ENCODE data around the gene ERN1. TPM values are rescaled to one million over a fixed set of nuclear protein-coding genes. Genes with fewer than 3 reads are reported as not detected.
A peak's percentile ranks its signal among the peaks of the same experiment; 100 is the strongest.

Gene ERN1
- total RNA-seq, 4 donors from 2014 or later, result 17.2 to 30.0 (median 24.0) TPM

DNA sequence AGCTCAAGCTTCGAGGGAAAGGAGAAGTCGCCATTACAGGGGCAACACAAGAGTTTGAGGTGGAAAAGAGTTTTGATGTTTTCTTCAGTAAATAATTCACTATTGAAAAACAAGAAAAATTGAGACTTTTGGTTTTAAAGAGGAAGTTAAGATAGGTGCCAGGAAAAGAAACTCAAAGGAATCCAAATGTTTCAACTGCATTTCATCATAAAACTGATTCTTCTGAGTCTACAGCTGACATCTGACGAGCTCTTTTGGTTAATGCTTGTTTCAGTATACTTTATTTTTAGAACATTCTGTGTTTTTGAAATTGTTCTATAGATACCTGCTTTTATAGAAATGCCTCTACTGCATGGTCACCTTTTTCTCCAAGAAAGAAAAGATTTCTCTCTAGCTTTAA lies 54.0 kb downstream of the ERN1 start:
- Histone ChIP-seq H3K4me3 (no peak overlapping the region), H3K36me3 (peaks cover 0 to 16% (median 0%) of the 10 kb centered on the region in 3 donors), H3K27ac (peak overlapping the region in 1 of 4 donors; percentile 18), H3K4me1 (peaks cover 0 to 11% (median 0%) of the 10 kb centered on the region in 4 donors), H3K9me3 (no peaks in the 10 kb centered on the region), H3K27me3 (no peaks in the 10 kb centered on the region)
- TF ChIP-seq POLR2A (IDR thresholded peaks at IDR 0.05), result no peak
- TF ChIP-seq, protein P1, sequence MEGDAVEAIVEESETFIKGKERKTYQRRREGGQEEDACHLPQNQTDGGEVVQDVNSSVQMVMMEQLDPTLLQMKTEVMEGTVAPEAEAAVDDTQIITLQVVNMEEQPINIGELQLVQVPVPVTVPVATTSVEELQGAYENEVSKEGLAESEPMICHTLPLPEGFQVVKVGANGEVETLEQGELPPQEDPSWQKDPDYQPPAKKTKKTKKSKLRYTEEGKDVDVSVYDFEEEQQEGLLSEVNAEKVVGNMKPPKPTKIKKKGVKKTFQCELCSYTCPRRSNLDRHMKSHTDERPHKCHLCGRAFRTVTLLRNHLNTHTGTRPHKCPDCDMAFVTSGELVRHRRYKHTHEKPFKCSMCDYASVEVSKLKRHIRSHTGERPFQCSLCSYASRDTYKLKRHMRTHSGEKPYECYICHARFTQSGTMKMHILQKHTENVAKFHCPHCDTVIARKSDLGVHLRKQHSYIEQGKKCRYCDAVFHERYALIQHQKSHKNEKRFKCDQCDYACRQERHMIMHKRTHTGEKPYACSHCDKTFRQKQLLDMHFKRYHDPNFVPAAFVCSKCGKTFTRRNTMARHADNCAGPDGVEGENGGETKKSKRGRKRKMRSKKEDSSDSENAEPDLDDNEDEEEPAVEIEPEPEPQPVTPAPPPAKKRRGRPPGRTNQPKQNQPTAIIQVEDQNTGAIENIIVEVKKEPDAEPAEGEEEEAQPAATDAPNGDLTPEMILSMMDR (IDR thresholded peaks at IDR 0.05), result no peak
- DNase-seq, result no peak

DNA sequence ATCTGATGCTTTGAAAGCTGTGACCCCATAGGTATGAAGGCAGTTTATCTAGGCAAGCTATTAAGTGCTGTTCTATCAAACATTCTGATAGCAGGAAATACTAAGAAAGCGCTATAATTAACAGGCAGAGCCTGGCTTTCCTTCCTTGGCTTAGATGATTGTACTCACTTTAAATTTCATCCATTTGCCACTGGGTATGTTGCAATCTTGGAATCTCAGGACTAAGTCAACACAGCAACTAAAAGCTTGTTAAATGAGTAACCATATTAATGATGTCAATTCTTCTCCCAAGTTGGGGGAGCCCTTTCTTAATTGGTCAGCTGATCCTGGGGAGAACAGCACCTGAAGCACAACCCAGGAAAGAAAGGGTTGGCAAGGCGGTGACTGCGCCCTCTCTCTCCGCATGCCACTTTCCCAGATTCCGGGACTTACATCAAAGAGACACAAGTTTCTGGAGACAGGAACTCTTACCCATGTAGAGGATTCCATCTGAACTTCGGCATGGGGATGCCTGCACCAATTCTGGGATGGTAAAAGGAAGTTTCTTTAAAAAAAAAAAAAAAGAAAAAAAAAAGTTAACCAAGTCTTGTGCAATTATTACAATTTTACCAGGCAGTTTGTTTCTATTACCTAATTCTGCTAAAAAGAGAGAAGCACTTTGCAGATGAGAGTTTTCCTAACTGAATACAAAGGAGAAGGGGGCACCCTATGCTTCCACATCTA lies 55.1 kb downstream of the ERN1 start:
- TF ChIP-seq, protein P1 (IDR thresholded peaks at IDR 0.05), result no peak
- no peak for TF ChIP-seq POLR2A (IDR thresholded peaks at IDR 0.05)
- Histone ChIP-seq H3K27me3 (no peaks in the 10 kb centered on the region), H3K4me3 (no peak overlapping the region), H3K4me1 (peaks cover 0 to 11% (median 0%) of the 10 kb centered on the region in 4 donors), H3K36me3 (peaks cover 0 to 27% (median 0%) of the 10 kb centered on the region in 3 donors), H3K27ac (peak overlapping the region; percentile 0 to 53 (median 35)), H3K9me3 (peaks cover 0 to 5% (median 0%) of the 10 kb centered on the region in 4 donors)
- DNase-seq, result no peak

DNA sequence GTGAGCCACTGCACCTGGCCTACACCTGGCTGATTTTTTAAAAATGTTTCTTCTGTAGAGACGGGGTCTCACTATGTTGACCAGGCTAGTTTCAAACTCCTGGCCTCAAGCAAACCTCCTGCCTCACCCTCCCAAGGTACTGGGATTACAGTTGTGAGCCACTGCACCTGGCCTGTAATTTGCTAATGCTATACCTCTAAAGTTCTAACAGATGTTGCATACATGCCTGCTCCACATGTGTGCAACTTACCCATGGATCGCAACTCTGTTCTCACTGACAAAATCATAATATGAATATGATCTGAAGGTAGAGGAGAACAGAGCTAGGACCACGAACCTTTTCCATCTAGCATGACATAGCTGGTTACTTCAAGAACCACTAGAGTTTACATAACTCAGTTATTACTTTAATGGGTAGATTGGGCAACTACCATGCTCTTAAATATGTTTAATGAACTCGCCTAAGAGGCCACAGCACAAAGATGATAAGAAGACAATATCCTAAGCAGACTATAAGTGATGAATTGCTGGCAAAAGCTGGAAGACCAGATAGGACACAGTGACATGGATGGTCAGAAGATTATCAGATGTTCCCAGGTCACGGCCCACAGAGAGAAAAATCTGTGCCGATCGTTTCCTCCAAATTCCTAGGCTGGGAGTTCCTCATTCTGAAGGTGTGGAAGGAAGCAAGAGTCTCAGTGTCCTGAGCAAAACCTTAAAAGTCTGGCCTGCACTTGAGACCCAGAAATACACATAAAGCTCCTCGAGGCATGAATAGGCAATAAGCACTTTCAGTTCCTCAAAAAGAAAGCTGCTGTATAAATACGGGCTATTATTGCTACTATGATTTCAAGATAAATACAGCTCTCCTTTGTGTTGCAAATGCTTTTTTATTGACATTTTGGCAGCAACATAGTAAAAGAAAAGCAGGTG lies 55.9 kb downstream of the ERN1 start:
- H3K9me3 ChIP-seq, result peaks cover 0 to 14% (median 0%) of the 10 kb centered on the region in 4 donors
- TF ChIP-seq POLR2A (IDR thresholded peaks at IDR 0.05), result no peak
- TF ChIP-seq, protein P1 (IDR thresholded peaks at IDR 0.05), result no peak
- peaks cover 0 to 35% (median 0%) of the 10 kb centered on the region in 3 donors for H3K36me3 ChIP-seq
- H3K4me3 ChIP-seq, result no peak overlapping the region
- no peak for DNase-seq
- peak overlapping the region; percentile 0 to 53 (median 35) for H3K27ac ChIP-seq
- H3K27me3 ChIP-seq, result no peaks in the 10 kb centered on the region
- H3K4me1 ChIP-seq, result peaks cover 0 to 11% (median 0%) of the 10 kb centered on the region in 4 donors

DNA sequence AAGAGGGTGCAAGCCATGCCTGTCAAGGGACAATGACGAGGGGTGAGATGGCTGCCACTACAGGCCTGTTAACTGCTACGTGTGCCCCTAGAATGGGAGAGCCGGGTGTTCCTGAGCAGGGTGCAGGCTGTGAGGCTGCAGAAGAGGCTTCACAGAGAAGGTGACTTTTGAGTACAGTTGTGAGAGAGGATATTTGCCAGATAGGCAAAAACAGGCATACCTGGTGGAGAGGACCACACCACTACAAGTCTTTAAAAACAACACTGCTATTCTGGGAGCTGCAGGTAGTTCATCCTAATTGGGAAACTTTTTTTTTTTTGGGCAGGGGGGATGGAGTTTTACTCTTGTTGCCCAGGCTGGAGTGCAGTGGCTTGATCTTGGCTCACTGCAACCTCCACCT lies 58.8 kb downstream of the ERN1 start:
- Histone ChIP-seq H3K4me1 (peaks cover 0 to 11% (median 0%) of the 10 kb centered on the region in 4 donors), H3K27me3 (no peaks in the 10 kb centered on the region)

DNA sequence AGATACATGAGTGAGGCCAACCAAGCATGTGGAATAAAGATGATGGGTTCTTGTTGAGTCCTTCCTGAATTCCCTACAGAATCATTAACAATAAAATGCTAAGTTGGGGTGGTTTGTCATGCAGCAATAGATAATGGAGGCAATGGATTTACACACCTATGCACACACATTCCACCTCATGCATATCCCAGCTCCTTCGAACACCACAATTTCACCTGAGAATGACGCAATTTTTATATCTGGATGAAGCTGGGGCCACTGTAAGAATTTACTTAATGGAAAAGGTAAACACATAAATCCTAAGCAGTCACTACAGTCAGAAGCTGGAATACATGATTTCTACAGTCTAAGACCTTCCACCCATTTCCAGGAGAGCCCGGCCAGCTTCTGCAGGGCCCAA lies 59.7 kb downstream of the ERN1 start:
- Histone ChIP-seq H3K27me3 (no peaks in the 10 kb centered on the region), H3K36me3 (peaks cover 0 to 47% (median 0%) of the 10 kb centered on the region in 3 donors), H3K27ac (no peak overlapping the region), H3K4me3 (no peak overlapping the region), H3K4me1 (peaks cover 0 to 7% (median 0%) of the 10 kb centered on the region in 4 donors), H3K9me3 (peaks cover 0 to 14% (median 0%) of the 10 kb centered on the region in 4 donors)
- no peak for DNase-seq
- no peak for TF ChIP-seq POLR2A (IDR thresholded peaks at IDR 0.05)
- TF ChIP-seq, protein P1 (IDR thresholded peaks at IDR 0.05), result no peak

More for the DNA sequence above, 58.8 kb downstream of the ERN1 start:
- Histone ChIP-seq H3K36me3 (peaks cover 0 to 47% (median 0%) of the 10 kb centered on the region in 3 donors), H3K27ac (no peak overlapping the region), H3K4me3 (no peak overlapping the region), H3K9me3 (peaks cover 0 to 14% (median 0%) of the 10 kb centered on the region in 4 donors)
- no peak for TF ChIP-seq POLR2A (IDR thresholded peaks at IDR 0.05)
- TF ChIP-seq, protein P1 (IDR thresholded peaks at IDR 0.05), result no peak
- DNase-seq, result no peak

Data from Peyer's patch (tissue), 4 donors.